Pancreas (tissue), 10 donors: Measurements from ENCODE around the gene RBX1. TPM values are rescaled to one million over a fixed set of nuclear protein-coding genes. Genes with fewer than 3 reads are reported as not detected.

Experiments used
- ATAC-seq, 4 donors: fragments of 200-7000 bp; cut with Tn5 transposase; one replicate each; pipeline versions ENCODE4 v1.8.0 to v1.9.1; 2020; ENCODE audit warnings: mild to moderate bottlenecking in 4 of 4, moderate library complexity in 4 of 4
- DNase-seq, 6 donors: peaks; one replicate each; pipeline ENCODE4 v3.0.0-alpha.2; 2020
- FAIRE-seq: peaks from 2 replicates; lab custom pipeline; 2012; peaks lifted over from hg19 to GRCh38; lab: Jason Lieb, UNC
- H3K27ac ChIP-seq, 4 donors: fragments of 200-600 bp; sonication (generic); 1 replicate in 3 of 4; 2 replicates in 1 of 4; pipeline versions ENCODE4 v1.5.0 to v1.8.0; 2020
- H3K27me3 ChIP-seq, 4 donors: fragments of 200-600 bp; one replicate each; pipeline ENCODE4 v1.8.0; 2021
- H3K36me3 ChIP-seq, 3 donors: fragments of 200-600 bp; sonication (generic) in 1 of 3; one replicate each; pipeline versions ENCODE4 v1.5.0 to v1.8.0; 2020 to 2021
- H3K4me1 ChIP-seq, 3 donors: fragments of 200-600 bp; one replicate each; pipeline ENCODE4 v1.8.0; 2021
- H3K4me3 ChIP-seq, 4 donors: fragments of 200-600 bp; sonication (generic) in 2 of 4; one replicate each; pipeline versions ENCODE4 v1.5.0 to v1.8.0; 2020 to 2021
- H3K9me3 ChIP-seq, 4 donors: fragments of 200-600 bp; one replicate each; pipeline ENCODE4 v1.8.0; 2021
- CTCF ChIP-seq, 4 donors: fragments of 200-600 bp; sonication (generic) in 3 of 4; IDR thresholded peaks; one replicate each; pipeline versions ENCODE4 v1.5.0 to v1.8.0; 2021; ENCODE audit warnings: antibody characterized with exemption in 4 of 4
- WGBS, 2 donors: extraction: QIAGEN DNeasy Blood & Tissue Kit; methylation state at CpG; one replicate each; pipeline ENCODE4 v1.1.7; 2013; 5-methylcytosine and 5-hydroxymethylcytosine counted together
- intact Hi-C, 3 donors: fragments of 100-400 bp; cut with DNase I; formaldehyde crosslinking; loops; one replicate each; pipeline versions ENCODE4 v1.11.1 to v1.14.2; 2022
- polyA plus RNA-seq, 2 donors: library from polyadenylated mRNA; stranded (reverse); fragments of 200-250 nt; gene quantifications; one replicate each; pipeline ENCODE4 v1.2.3, GENCODE V29; 2013
- total RNA-seq, 6 donors: library from RNA; stranded (reverse); fragmentation: NEBNext Ultra II Directional in 4 of 6; extraction: Animal tissue kit (Norgen Biotek cat#: 25700) in 4 of 6; gene quantifications; one replicate each; pipeline versions ENCODE4 v1.2.1 to v1.2.4, GENCODE V29; 2021 to 2023
- donor health status: healthy with polysubstance abuse.
- donor health status: DM: no; HTN: no; CAD: no; lungs with moderate emphysema.
- donor health status: DM: no; HTN: no; CAD: no.
- donor health status: control.
- donor health status: control.
- donor health status: Bipolar disorder and iron deficiency.
- donor health status: DM: yes; HTN: yes; CAD: no.
- donor health status: DM: no; HTN: no; CAD: no.
- donor health status: DM: no; HTN: no; CAD: no.
- donor health status: DM: yes; HTN: yes; CAD: no.

Gene RBX1
- total and polyA plus RNA-seq, 8 donors, result 9.9 to 38.7 (median 17.3) TPM

- FAIRE-seq, result no peak
- peaks cover 0 to 4% (median 0%) of the 10 kb centered on the region in 3 donors for H3K36me3 ChIP-seq
- H3K27me3 ChIP-seq, result no peaks in the 10 kb centered on the region
- 77 to 80% methylated on average over 3 of the region's 3 CpGs for WGBS, 2 donors
- H3K9me3 ChIP-seq, result no peaks in the 10 kb centered on the region
- peaks cover 3 to 11% (median 11%) of the 10 kb centered on the region in 3 donors for H3K4me1 ChIP-seq
- no peak overlapping the region for H3K4me3 ChIP-seq
- no peak overlapping the region for H3K27ac ChIP-seq
- ATAC-seq, result no peak
- no peak for TF ChIP-seq CTCF (IDR thresholded peaks at IDR 0.05)
- intact Hi-C loops, result loop anchor here in 1 of 3 donors (10.0 kb wide), 1 partner anchor 139 kb away; the partner anchor contains the start of gene EP300
- no peak for DNase-seq
Observed at GRCh38 chr22:40955571-40955970, 4.4 kb downstream of the RBX1 start.

- ATAC-seq, result no peak
- Histone ChIP-seq H3K27ac (no peak overlapping the region), H3K9me3 (no peaks in the 10 kb centered on the region), H3K4me3 (no peak overlapping the region), H3K36me3 (peaks cover 0 to 4% (median 0%) of the 10 kb centered on the region in 3 donors), H3K4me1 (peaks cover 0 to 7% (median 5%) of the 10 kb centered on the region in 3 donors), H3K27me3 (no peaks in the 10 kb centered on the region)
- 86 to 89% methylated on average over 7 of the region's 7 CpGs for WGBS, 2 donors
- TF ChIP-seq CTCF (IDR thresholded peaks at IDR 0.05), result no peak
- no peak for DNase-seq
- intact Hi-C loops, result loop anchor here in 1 of 3 donors (10.0 kb wide), 1 partner anchor 137 kb away; the partner anchor contains the start of gene EP300
- FAIRE-seq, result no peak
Observed at GRCh38 chr22:40957601-40958000, 6.4 kb downstream of the RBX1 start.

GRCh38 chr22:40958299-40958698, 7.1 kb downstream of the RBX1 start:
- peaks cover 0 to under 1% (median 0%) of the 10 kb centered on the region in 3 donors for H3K4me1 ChIP-seq
- ATAC-seq, result no peak
- no peak for DNase-seq
- intact Hi-C loops, result loop anchor here in 1 of 3 donors (10.0 kb wide), 1 partner anchor 137 kb away; the partner anchor contains the start of gene EP300
- no peaks in the 10 kb centered on the region for H3K9me3 ChIP-seq
- H3K4me3 ChIP-seq, result no peak overlapping the region
- FAIRE-seq, result no peak
- no peak overlapping the region for H3K27ac ChIP-seq
- no peaks in the 10 kb centered on the region for H3K27me3 ChIP-seq
- no peak for TF ChIP-seq CTCF (IDR thresholded peaks at IDR 0.05)
- 74 to 78% methylated on average over 2 of the region's 2 CpGs for WGBS, 2 donors
- peaks cover 0 to 4% (median 0%) of the 10 kb centered on the region in 3 donors for H3K36me3 ChIP-seq

- Histone ChIP-seq H3K27ac (no peak overlapping the region), H3K36me3 (peaks cover 0 to 11% (median 0%) of the 10 kb centered on the region in 3 donors), H3K4me1 (no peaks in the 10 kb centered on the region), H3K4me3 (no peak overlapping the region), H3K9me3 (no peaks in the 10 kb centered on the region), H3K27me3 (no peaks in the 10 kb centered on the region)
- ATAC-seq, result no peak
- no peak for DNase-seq
- no peak for TF ChIP-seq CTCF (IDR thresholded peaks at IDR 0.05)
- FAIRE-seq, result no peak
- intact Hi-C loops, result no loop called here
- 68 to 71% methylated on average over 2 of the region's 2 CpGs for WGBS, 2 donors
Observed at GRCh38 chr22:40960145-40960544, 9.0 kb downstream of the RBX1 start.

GRCh38 chr22:40965936-40966725, 15.0 kb downstream of the RBX1 start:
- H3K27me3 ChIP-seq, result no peaks in the 10 kb centered on the region
- no peaks in the 10 kb centered on the region for H3K9me3 ChIP-seq
- FAIRE-seq, result no peak
- peaks cover 0 to 35% (median 4%) of the 10 kb centered on the region in 3 donors for H3K36me3 ChIP-seq
- DNase-seq, result no peak
- WGBS, 2 donors, result 89 to 92% methylated on average over 8 of the region's 8 CpGs
- TF ChIP-seq CTCF (IDR thresholded peaks at IDR 0.05), result no peak
- ATAC-seq, result peak in 1 of 4 donors; percentile 36
- no peak overlapping the region for H3K4me3 ChIP-seq
- H3K27ac ChIP-seq, result no peak overlapping the region
- intact Hi-C loops, result no loop called here
- H3K4me1 ChIP-seq, result no peaks in the 10 kb centered on the region
